LNCaP clone FGC (cell line): ENCODE results near the gene HMCN2.

Source experiments
- DNase-seq: peaks from one replicate; pipeline ENCODE4 v3.0.0-alpha.2; 2011; ENCODE audit warnings: low read depth
- H3K4me3 ChIP-seq: 2 replicates; pipeline ENCODE4 v1.5.1; 2011; ENCODE audit warnings: mild to moderate bottlenecking, low read depth, low read length, control low read depth
- CTCF ChIP-seq: IDR thresholded peaks from 2 replicates; pipeline ENCODE4 v1.5.1; 2012; ENCODE audit warnings: mild to moderate bottlenecking; ENCODE audit not compliant: control insufficient read depth, insufficient read depth; ENCODE audit errors: extremely low read depth

HMCN2 gene

DNA sequence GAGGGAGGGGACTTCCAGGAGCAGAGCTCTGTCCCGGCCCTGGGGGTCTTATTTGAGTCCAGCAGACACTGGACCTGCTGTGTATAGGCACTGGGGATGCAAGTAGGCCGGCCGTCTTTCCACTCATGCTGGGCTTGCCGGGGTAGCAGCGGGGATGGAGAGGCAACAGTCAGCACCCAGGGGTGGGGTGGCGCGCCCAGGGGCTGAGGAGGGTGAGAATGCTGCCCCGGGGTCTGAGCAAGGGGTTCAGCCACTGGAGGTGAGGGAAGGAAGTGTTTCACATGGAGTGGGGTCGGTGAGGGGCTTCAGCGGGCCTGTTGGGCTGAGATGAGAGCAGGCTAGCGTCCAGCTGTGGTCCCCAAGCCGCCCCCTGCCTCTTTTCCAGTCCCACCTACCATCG lies 88.8 kb downstream of the HMCN2 start:
- no peak for DNase-seq
- no peak overlapping the region for H3K4me3 ChIP-seq
- TF ChIP-seq CTCF: no peak

GRCh38 chr9:130354806-130355205 lies 89.2 kb downstream of the HMCN2 start:
- TF ChIP-seq CTCF: no peak
- DNase-seq: no peak
- H3K4me3 ChIP-seq: no peak overlapping the region

DNA sequence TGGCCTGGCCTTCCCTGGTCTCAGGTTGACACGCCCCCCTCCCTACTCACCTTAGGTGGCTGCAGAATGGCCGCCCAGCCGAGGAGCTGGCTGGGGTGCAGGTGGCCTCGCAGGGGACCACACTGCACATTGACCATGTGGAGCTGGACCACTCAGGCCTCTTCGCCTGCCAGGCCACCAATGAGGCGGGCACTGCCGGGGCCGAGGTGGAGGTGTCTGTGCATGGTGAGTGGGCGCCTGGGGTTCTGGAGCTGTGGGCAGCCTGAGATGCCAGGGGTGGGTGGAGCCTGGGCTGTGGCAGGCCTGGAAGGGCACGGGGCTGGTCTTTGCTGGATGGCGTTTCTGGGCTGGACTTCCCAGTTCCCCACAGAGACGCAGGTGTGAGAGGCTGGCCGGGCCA lies 90.5 kb downstream of the HMCN2 start:
- no peak for TF ChIP-seq CTCF
- DNase-seq: no peak
- no peak overlapping the region for H3K4me3 ChIP-seq

- TF ChIP-seq CTCF: no peak
- DNase-seq: no peak
- no peak overlapping the region for H3K4me3 ChIP-seq
Observed at GRCh38 chr9:130356877-130357584, 91.5 kb downstream of the HMCN2 start.

GRCh38 chr9:130358928-130359327 lies 93.4 kb downstream of the HMCN2 start:
- no peak for DNase-seq
- no peak for TF ChIP-seq CTCF
- H3K4me3 ChIP-seq: no peak overlapping the region

- no peak for TF ChIP-seq CTCF
- DNase-seq: no peak
- no peak overlapping the region for H3K4me3 ChIP-seq
Observed at GRCh38 chr9:130359819-130360218, 94.3 kb downstream of the HMCN2 start.

- H3K4me3 ChIP-seq: no peak overlapping the region
- TF ChIP-seq CTCF: no peak
- DNase-seq: no peak
Observed at GRCh38 chr9:130360672-130361071, 95.1 kb downstream of the HMCN2 start.
